Ectodermal cell (in vitro differentiated cells): Measurements from ENCODE around the gene SSU72.
"Not testable (repeated sequence)": the region's sequence is repeated elsewhere in the genome, so short reads cannot be mapped to it uniquely, and the experiment has no call there.

ENCODE experiments used
- H3K27ac ChIP-seq: 2 replicates; pipeline ENCODE4 v1.7.0; 2013; ENCODE audit warnings: mild to moderate bottlenecking, low read depth, low read length; ENCODE audit not compliant: insufficient read depth, poor library complexity, severe bottlenecking
- H3K27me3 ChIP-seq: 2 replicates; pipeline ENCODE4 v1.7.0; 2013; ENCODE audit warnings: mild to moderate bottlenecking, low read length; ENCODE audit not compliant: insufficient read depth, control insufficient read depth, poor library complexity, severe bottlenecking
- H3K36me3 ChIP-seq: one replicate; pipeline ENCODE4 v1.7.0; 2013; ENCODE audit warnings: low read length; ENCODE audit not compliant: control insufficient read depth, insufficient read depth
- H3K4me1 ChIP-seq: one replicate; pipeline ENCODE4 v1.7.0; 2013; ENCODE audit warnings: low read length; ENCODE audit not compliant: control insufficient read depth, insufficient read depth
- H3K4me3 ChIP-seq: 2 replicates; pipeline ENCODE4 v1.7.0; 2013; ENCODE audit warnings: low read depth, low read length, control low read depth; ENCODE audit not compliant: insufficient read depth
- H3K9me3 ChIP-seq: 2 replicates; pipeline ENCODE4 v1.7.0; 2013; ENCODE audit warnings: mild to moderate bottlenecking, low read length, moderate library complexity; ENCODE audit not compliant: control insufficient read depth
- WGBS, 2 experiments: methylation state at CpG; one replicate each; pipeline ENCODE4 v1.1.7; 2013; ENCODE audit warnings: missing lambda C conversion rate in 2 of 2; 5-methylcytosine and 5-hydroxymethylcytosine counted together

Gene SSU72

DNA sequence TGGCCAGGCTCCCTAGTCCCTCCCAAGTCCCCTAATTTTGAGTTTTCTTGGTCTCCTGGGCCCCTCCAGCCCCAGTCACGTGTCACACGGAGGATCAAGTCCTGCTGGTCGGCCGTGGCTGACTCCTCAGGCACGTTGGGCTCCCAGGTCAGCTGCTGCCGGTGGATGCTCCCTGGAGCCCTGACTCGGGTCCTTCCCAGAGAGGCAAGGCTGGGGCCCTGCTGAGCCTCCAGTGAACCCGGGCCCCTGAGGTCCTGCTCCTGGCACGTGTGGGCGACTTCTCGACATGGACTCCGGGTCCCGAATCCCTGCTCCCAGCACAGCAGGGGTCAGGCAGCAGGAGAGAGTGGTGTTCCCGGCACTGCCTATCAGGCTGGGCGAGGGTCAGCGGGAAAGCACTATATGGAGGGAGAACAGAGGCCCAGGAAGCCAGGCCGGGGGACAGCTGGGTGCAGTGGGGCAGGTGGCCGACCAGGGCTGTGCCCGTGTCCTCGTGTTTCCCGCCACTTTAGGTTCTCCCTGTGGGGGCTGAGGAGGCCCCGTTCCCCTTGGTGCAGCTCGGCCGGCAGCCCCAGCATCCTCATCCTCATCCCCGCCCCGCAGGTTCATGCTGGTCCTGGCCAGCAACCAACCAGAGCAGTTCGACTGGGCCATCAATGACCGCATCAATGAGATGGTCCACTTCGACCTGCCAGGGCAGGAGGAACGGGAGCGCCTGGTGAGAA lies 47.4 kb downstream of the SSU72 start:
- Histone ChIP-seq H3K4me3 (no peak overlapping the region), H3K4me1 (no peaks in the 10 kb centered on the region), H3K27me3 (no peaks in the 10 kb centered on the region), H3K27ac (no peak overlapping the region), H3K36me3 (peaks cover 15% of the 10 kb centered on the region), H3K9me3 (no peaks in the 10 kb centered on the region)
- 95% methylated on average over 31 of the region's 31 CpGs for WGBS, 2 experiments

- H3K27ac ChIP-seq, H3K9me3 ChIP-seq, H3K27me3 ChIP-seq, H3K4me3 ChIP-seq, H3K4me1 ChIP-seq: not testable (repeated sequence)
- WGBS, 2 experiments = 95 to 97% methylated on average over 16 to 18 of the region's 21 CpGs
- H3K36me3 ChIP-seq = peaks cover 15% of the 10 kb centered on the region
Measured at GRCh38 chr1:1526476-1526875, 48.2 kb downstream of the SSU72 start.

DNA sequence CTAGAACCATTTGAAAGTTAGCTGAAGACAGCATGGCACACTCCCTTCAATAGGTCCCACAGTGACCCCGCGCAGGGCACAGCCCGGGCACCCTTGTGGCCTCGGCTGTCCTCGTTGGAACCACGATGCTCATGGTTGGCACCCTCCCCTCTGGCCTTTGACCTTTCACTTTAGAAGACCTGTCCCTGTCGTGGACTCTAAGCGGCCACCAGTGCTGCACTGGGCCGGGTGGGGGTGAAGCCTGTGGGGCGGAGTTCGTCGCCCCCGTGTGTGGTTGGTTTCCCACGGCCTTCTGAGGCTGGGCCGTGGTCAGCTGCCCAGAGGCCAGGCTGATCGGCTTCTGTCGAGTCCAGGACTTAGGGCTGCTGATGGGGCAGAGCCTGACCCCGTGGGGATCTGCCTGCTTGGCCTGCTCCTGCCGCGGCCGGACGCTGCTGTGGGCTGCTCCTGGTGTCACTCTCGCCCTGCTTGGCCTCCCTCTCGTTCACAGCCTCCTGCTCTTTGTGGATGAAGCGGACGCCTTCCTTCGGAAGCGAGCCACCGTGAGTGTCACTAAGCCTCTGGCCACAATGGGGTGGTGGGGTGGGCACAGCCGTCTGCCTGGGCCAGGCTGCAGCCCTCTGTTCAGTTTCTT lies 49.8 kb downstream of the SSU72 start:
- not testable (repeated sequence) for H3K36me3 ChIP-seq, H3K4me3 ChIP-seq, H3K27ac ChIP-seq, H3K27me3 ChIP-seq, H3K4me1 ChIP-seq, H3K9me3 ChIP-seq
- WGBS, 2 experiments = 95 to 96% methylated on average over 30 of the region's 30 CpGs

GRCh38 chr1:1523651-1524050 lies 51.0 kb downstream of the SSU72 start:
- H3K36me3 ChIP-seq, H3K4me1 ChIP-seq, H3K9me3 ChIP-seq, H3K27me3 ChIP-seq, H3K27ac ChIP-seq, H3K4me3 ChIP-seq: not testable (repeated sequence)
- WGBS, 2 experiments = 95 to 97% methylated on average over 16 to 17 of the region's 17 CpGs

DNA sequence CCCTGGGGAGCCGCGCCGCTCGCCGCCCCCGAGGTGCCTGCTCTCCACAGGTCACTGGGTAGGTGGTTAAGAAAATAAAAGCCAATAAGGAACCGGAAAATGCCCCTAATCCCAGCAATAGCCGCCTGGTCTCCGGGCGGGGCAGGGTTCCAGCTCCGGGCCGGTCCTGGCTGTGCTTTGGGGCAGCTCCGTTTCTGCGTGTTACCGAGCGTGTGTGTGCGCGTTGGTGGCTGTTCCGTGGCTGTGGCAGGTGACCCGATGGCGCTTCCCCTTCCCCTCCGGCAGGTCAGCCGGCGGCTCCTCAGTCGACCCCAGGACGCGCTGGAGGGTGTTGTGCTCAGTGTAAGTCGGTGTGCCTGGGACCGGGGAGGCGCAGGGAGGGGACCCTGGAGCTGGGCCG lies 51.4 kb downstream of the SSU72 start:
- H3K9me3 ChIP-seq, H3K4me1 ChIP-seq, H3K36me3 ChIP-seq, H3K27me3 ChIP-seq, H3K27ac ChIP-seq, H3K4me3 ChIP-seq: not testable (repeated sequence)
- WGBS, 2 experiments = 95 to 97% methylated on average over 31 of the region's 31 CpGs

DNA sequence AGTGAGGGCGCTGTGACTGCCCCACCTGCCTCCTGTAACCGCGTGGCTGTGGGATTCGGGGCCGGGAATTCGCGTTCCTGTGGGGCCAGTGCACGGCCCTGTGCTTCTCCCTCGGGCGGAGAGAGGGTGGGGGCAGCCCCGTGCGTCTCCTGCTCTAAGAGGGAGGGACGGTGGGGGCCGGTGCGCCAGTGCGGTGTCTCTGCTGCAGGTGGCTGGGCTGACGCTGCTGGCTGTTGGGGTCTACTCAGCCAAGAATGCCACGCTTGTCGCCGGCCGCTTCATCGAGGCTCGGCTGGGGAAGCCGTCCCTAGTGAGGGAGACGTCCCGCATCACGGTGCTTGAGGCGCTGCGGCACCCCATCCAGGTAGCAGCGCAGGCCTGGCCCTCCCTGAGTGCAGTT lies 52.1 kb downstream of the SSU72 start:
- 95 to 97% methylated on average over 30 of the region's 30 CpGs for WGBS, 2 experiments
- not testable (repeated sequence) for H3K4me3 ChIP-seq, H3K27me3 ChIP-seq, H3K9me3 ChIP-seq, H3K4me1 ChIP-seq, H3K27ac ChIP-seq
- H3K36me3 ChIP-seq = peaks cover 14% of the 10 kb centered on the region

GRCh38 chr1:1521331-1521730 lies 53.3 kb downstream of the SSU72 start:
- H3K9me3 ChIP-seq = no peaks in the 10 kb centered on the region
- no peak overlapping the region for H3K27ac ChIP-seq
- H3K27me3 ChIP-seq = no peaks in the 10 kb centered on the region
- no peaks in the 10 kb centered on the region for H3K4me1 ChIP-seq
- H3K36me3 ChIP-seq = peaks cover 18% of the 10 kb centered on the region
- WGBS, 2 experiments = 97% methylated on average over 19 of the region's 19 CpGs
- H3K4me3 ChIP-seq = no peak overlapping the region

DNA sequence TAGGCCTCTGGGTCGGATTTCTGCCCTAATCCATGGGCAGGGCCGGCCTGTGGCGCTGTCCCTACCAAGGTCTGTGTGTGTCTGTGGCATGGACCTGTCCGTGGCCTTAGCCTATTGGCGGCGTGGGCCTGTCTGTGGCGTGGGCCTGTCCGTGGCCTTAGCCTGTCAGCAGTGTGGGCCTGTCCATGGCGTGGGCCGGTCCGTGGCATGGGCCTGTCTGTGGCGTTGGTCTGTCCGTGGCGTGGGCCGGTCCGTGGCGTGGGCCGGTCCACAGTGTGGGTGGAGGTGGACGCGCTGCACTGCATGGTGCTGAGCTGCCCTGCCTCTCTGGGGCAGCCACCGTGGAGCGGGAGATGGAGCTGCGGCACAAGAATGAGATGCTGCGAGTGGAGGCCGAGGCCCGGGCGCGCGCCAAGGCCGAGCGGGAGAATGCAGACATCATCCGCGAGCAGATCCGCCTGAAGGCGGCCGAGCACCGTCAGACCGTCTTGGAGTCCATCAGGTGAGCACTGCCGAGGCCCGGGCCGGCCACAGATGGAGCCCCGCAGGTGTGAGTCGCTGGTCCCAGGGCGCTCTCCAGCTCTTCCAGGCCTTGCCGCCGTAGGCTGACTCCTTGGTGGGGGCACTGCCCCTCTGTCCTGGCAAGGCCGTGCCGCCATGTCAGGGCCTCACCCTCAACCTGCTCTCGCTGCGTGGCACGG lies 54.7 kb downstream of the SSU72 start:
- not testable (repeated sequence) for H3K4me3 ChIP-seq, H3K4me1 ChIP-seq, H3K27ac ChIP-seq, H3K27me3 ChIP-seq, H3K9me3 ChIP-seq
- H3K36me3 ChIP-seq = peaks cover 18% of the 10 kb centered on the region
- WGBS, 2 experiments = 95 to 97% methylated on average over 51 of the region's 51 CpGs

DNA sequence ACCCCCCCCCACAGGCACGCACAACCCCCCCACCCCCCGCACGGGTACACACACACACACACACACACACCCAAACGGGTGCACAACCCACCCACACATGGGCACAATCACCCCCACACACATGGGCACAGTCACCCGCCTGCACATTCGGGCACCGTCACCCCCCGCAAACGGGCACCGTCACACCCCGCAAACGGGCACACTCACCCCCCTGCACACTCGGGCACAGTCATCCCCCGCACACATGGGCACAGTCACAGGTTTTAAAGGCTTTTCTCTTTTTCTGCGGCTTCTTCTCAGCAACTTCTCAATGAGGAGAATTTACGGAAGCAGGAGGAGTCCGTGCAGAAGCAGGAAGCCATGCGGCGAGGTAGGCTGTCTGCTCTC lies 56.0 kb downstream of the SSU72 start:
- not testable (repeated sequence) for H3K4me3 ChIP-seq, H3K27ac ChIP-seq, H3K4me1 ChIP-seq, H3K9me3 ChIP-seq, H3K27me3 ChIP-seq
- H3K36me3 ChIP-seq = peaks cover 18% of the 10 kb centered on the region
- whole genome bisulfite sequencing, 2 experiments = 93 to 96% methylated on average over 15 to 18 of the region's 19 CpGs

- H3K4me1 ChIP-seq = no peaks in the 10 kb centered on the region
- H3K27me3 ChIP-seq = no peaks in the 10 kb centered on the region
- WGBS, 2 experiments = 88 to 95% methylated on average over 20 to 27 of the region's 28 CpGs
- peaks cover 18% of the 10 kb centered on the region for H3K36me3 ChIP-seq
- no peak overlapping the region for H3K4me3 ChIP-seq
- H3K27ac ChIP-seq = no peak overlapping the region
- no peaks in the 10 kb centered on the region for H3K9me3 ChIP-seq
Measured at GRCh38 chr1:1517973-1518620, 56.6 kb downstream of the SSU72 start.
